HuH-7.5 (cell line): Measurements from ENCODE around the gene CPSF3.

ENCODE experiments used
- DNase-seq: peaks from one replicate; pipeline ENCODE4 v3.0.0; 2011; ENCODE audit warnings: low spot score

Gene CPSF3

DNA sequence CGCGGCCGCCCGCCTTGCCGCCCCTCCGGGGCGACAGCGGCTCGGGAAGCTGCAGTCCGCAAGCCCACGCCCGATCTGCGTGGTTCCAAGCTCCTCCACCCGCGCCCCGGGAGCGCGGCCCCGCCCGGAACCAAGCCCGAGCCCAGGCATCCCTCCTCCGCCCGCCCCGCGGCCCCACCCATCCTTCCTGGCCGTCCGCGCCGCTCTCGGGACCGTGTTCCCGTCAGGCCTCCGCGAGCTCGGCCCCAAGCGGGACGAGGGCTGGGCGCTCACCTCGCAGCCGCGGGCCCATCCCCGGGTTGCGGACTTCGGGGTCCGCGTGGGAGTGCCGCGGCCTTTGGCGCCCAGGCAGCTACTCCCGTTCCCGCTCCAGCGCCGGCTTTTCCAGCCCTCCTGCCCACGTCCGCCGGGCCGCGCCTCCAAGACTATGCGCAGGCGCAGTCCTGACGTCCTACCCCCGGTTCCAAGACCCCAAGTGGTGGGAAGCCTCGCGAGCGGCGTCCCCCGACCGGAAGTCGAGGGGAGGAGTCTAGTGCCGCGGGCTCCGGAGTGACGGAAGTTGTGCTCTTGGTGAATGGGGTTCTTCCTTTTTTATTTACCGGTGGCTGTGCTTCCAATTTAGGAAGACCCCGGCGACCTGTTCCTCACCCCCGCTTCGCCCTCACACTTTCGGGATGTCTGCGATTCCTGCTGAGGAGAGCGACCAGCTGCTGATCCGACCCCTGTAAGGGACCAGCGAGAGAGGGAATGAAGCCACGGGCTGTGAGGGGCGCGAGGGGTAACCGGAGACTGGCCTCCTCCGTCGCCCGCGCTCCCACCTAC lies at the start of gene CPSF3, which contains the start of gene ITGB1BP1:
Gene CPSF3, plus strand, starts transcription at position 555 of the 822 bp plus-strand sequence. Its CDS starts 120 bp downstream, at position 675.
Gene ITGB1BP1, minus strand, starts transcription at position 429 of the 822 bp plus-strand sequence. CDS start 4,831 bp downstream, outside the sequence.
- DNase-seq, result peak; percentile 92

DNA sequence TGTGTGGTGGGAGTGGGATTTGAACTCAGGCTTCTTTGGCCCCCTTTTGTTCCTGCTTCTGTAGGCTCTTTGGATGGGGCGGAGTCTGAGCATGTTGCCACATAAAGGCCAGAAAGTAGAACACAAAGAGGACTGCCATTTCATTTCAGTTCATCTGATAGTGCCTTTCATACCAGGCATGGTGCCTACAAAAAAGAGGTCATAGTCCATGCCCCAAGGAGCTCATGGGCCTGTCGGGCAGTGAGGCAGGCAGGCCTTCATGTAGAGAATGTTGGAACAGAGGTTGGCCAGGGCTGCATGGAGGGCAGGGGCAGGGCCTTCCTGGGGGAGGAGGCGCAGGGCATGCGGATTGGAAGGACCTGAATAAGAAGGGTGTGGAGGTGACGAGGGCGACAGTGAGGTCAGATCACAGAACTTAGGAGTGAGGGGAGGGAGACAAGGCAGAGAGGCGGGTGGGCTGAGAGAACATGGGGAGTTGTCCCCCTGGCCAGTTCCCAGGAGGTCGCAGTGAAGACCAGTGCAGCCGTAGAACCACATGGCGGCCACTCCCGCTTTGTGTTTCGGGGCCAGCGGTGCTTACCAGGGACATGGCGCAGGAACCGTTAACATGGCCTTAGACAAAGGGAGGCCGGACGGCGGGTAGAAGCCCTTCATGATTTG lies 49.3 kb upstream of the CPSF3 start:
- DNase-seq, result no peak

GRCh38 chr2:9375857-9376428 lies 47.5 kb upstream of the CPSF3 start:
- DNase-seq, result no peak

GRCh38 chr2:9377461-9378097 lies 45.9 kb upstream of the CPSF3 start:
- no peak for DNase-seq

DNA sequence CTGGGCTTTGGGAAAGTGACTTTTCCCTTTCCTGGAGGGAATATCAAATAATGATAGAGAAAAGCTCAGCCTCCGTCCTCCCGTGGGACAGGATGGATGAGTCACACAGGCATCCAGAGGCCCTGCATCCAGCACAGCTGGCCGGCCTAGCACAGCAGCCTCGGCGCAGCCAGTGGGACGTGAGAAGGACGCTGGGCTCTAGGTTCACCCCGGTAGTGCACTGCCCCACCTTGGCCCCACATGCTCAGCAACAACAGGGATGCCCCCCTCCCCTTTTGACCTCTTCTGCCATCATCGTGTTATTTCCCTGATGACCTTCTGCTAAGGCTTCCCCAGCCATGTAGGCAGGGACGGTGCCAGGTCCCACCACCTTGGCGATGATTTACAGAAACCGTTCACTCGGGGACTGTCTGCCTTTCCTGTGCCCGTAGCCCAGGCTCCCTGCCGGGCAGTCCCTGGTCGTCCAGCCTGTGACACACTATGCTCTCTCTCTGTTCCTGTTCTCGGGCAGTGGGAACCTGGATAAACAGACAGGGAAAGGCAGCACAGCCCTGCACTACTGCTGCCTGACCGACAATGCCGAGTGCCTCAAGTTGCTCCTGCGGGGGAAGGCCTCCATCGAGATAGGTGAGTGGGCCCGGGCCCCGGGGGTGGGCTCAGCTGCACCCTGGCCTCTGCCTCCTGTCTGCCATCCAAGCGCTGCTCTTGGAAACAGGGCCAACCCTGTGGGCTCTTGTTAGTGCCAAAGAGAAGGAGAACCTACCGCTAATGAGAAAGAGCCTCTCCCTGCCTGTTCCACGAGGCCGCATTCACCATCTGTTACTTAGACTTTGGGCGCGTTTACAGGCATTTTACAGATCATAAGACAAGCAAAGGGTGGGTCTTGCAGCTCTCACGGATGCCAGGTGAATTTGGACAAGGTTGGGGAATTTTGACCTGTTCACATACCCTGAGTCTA lies 44.7 kb upstream of the CPSF3 start:
- no peak for DNase-seq

DNA sequence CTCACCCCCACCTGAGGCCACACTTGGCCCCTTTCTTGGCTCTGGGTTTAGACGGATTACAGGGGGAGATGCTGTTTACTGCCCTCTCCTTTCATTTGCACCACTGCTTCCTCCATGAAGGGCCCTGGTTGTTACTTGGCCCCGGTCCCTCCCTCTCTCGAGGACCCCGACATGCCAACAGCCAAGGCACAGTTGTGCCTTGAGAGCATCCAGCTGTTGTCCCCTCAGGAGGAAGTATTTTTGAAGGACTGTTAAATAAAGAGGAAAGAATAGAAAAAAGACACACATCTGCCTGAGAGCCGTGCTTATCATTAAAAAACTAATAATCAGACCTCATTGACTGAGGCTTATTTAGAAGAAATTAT lies 44.1 kb upstream of the CPSF3 start:
- no peak for DNase-seq

DNA sequence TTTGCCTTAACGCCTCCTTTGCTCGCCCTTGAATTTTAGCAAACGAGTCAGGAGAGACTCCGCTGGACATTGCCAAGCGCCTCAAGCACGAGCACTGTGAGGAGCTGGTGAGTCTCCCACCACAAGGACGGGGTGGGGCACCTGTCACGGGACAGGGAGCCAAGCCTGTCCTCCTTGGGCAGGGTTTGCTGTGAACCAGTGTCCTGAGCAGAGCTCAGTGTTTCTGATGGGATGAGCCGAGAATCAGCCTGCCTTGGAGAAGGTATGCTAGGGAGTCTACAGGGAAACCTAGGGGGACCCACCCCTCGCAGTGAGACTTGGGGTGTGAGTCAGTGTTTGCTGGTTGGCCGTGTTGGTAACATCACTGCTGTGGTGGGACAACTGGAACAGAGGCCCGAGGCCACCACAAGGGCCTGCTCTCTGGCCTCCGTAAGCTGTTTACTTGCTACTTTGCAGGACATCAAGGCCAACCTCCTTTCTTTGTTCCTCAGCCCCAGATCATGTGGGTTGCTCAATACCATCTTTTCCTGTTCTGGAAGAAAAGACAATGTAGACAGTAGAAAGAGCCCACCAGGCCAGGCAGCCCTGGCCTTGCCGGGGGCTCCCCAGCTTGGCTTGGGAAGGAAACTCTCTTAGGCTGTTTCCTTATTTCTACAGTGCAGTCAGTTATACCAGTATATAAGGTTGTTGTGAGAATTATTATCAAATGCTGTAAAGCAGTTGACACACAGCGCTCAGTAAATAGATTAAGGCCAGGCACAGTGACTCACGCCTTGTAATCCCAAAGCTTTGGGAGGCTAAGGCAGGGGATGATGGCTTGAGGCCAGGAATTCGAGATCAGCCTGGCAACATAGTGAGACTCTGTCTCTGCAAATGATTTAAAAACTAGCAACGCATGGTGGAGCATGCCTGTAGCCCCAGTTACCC lies 42.5 kb upstream of the CPSF3 start:
- DNase-seq, result no peak

- no peak for DNase-seq
Observed at GRCh38 chr2:9382604-9383235, 40.7 kb upstream of the CPSF3 start.

GRCh38 chr2:9384521-9384920 lies 38.9 kb upstream of the CPSF3 start:
- no peak for DNase-seq

DNA sequence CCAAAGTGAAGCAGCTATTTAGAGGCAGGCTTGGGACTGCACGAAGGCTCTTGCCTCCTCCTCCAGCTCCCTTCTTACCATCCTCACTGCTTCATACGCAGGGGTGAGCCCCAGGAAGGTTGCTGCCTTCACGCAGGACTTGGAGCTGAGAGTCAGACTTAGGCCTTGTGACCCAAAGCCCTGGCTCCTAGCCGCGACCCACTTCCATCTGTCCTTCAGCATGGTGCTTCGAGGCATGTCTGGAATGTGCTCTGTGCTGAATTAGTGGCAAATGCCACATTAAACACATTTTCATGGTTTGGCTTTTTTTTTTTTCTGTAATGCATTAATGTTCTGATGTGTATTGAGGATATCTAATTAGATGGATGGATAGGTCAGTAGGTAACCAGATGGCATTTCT lies 37.6 kb upstream of the CPSF3 start:
- DNase-seq, result no peak

GRCh38 chr2:9388199-9388681 lies 35.2 kb upstream of the CPSF3 start:
- no peak for DNase-seq

DNA sequence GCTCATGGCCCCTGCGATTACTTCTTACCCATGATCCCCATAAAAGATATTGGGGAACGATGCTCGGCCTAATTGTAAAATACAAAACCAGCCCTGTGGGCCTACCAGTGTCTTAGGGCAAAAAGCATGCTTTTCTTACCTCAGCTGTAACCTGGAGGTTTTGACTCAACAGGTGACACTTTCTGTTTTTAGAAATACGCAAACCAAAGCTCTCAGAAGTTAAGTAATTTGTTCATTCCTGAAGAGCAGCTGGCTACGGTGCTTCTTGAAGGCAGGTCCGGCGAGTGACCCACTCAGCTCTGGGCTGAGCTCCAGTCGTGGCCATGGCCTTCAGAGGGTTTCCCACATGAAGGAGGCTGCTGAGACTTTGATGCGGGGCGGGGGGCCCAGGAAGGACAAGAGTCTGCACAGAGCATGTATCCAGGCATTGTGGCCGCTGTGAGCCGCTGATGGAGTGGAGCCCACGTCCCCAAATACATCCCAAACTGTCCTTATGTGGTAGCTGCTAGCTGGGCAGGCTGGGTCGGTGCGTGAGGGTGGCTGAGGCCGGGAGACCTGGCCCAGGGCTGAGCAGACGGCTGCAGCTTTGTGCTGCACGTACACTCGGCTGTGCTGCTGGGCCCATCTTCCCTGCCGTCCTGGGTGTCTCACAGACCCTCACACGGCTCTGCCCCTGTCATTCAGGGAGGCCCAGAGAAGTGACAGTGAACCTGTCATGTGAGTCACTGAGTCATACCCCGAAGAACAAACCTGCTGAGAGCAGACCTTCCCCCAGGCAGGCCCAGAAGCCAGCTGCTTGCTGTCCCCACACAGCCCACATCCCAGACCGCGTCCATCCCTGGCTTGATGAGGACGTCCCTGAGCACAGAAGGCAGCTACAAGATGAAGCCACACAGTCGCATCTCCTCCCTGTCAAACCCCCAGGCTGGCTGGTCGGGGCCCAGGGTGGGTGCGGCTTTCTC lies 34.2 kb upstream of the CPSF3 start:
- DNase-seq, result no peak

- DNase-seq, result no peak
Observed at GRCh38 chr2:9390151-9390850, 33.2 kb upstream of the CPSF3 start.

DNA sequence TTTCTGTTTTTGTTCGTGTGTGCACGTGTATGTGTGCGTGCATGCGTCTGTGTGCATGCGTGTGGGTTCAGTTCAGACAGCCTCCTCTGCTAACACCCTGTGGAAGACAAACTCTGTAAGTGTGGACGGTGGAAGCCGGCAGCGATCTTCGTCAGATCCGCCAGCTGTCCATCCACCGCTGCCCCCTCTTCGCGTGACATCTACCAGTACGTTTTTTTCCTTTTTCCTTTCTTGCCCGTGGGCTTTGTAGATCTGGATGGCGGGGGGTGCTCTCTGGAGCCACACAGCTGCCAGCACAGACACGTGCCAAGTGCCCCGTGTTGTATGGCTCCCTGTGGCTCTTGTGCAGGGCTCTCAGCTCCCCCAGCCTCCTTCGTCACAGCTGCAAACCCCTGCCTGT lies 32.5 kb upstream of the CPSF3 start:
- DNase-seq, result no peak

DNA sequence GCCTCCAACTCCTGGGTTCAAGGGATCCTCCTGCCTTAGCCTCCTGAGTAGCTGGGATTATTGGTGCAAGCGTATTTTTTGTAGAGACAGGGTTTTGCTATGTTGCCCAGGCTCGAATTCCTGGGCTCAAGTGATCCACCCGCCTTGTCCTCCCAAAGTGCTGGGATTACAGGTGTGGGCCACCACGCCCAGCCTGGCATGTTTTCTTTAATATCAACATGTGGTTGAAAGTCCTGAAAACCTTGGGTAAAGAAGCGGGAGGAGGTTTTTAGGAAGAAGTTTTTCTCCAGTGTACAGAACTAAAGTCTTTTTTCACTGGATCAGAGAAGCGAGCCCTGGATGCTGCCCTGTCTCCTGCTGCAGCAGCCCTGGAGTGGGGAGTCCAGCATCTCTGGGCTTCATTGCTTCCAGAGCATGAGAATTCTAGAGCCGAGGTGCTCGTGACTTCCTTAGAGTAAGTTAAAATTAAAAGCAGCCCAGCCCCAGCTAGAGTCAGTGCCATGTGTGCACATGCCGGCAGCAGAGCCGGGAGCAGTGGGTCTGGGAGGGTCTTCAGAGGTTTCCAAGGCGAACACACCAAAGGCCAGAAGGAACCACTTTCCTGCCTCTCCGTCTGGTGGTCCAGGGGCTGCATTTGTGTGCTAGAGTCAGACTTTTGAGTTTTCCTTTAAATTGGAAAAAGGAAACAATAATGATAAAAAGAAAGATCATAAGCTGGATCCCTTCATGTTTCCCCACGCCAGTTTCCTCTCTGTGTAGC lies 31.3 kb upstream of the CPSF3 start:
- DNase-seq, result no peak

- DNase-seq, result no peak
Observed at GRCh38 chr2:9392898-9393765, 30.3 kb upstream of the CPSF3 start.
